Suprapubic skin (tissue), 4 donors: Measurements from ENCODE around the gene ACTR1A. TPM values are rescaled to one million over a fixed set of nuclear protein-coding genes. Genes with fewer than 3 reads are reported as not detected.
A peak's percentile ranks its signal among the peaks of the same experiment; 100 is the strongest.

ENCODE experiments used
- DNase-seq, 2 donors: peaks; one replicate each; pipeline ENCODE4 v3.0.0-alpha.2; 2019; ENCODE audit warnings: low spot score in 2 of 2
- H3K27ac ChIP-seq: fragments of 200-600 bp; sonication (generic); one replicate; pipeline ENCODE4 v1.5.1; 2019
- H3K27me3 ChIP-seq: fragments of 200-600 bp; sonication (generic); one replicate; pipeline ENCODE4 v1.5.1; 2019
- H3K36me3 ChIP-seq: fragments of 200-600 bp; sonication (generic); one replicate; pipeline ENCODE4 v1.5.1; 2019
- H3K4me1 ChIP-seq: fragments of 200-600 bp; sonication (generic); one replicate; pipeline ENCODE4 v1.5.1; 2019
- H3K4me3 ChIP-seq: fragments of 200-600 bp; sonication (generic); one replicate; pipeline ENCODE4 v1.5.1; 2019; ENCODE audit warnings: mild to moderate bottlenecking
- H3K9me3 ChIP-seq: fragments of 200-600 bp; sonication (generic); one replicate; pipeline ENCODE4 v1.5.1; 2019
- CTCF ChIP-seq, 2 donors: fragments of 200-600 bp in 1 of 2; fragments of 450-650 bp in 1 of 2; sonication (generic) in 1 of 2; IDR thresholded peaks; one replicate each; pipeline ENCODE4 v1.5.1; 2016 to 2019; ENCODE audit warnings: antibody characterized with exemption in 2 of 2, mild to moderate bottlenecking in 1 of 2, moderate library complexity in 1 of 2
- EP300 ChIP-seq: sonication (generic); formaldehyde crosslinking; IDR thresholded peaks from one replicate; pipeline ENCODE4 v1.6.1; 2017; ENCODE audit warnings: antibody characterized with exemption
- POLR2A ChIP-seq, 2 donors: fragments of 450-650 bp; IDR thresholded peaks; one replicate each; pipeline ENCODE4 v1.6.1; 2017; ENCODE audit warnings: antibody characterized with exemption in 2 of 2, mild to moderate bottlenecking in 2 of 2, moderate library complexity in 2 of 2
- POLR2AphosphoS5 ChIP-seq, 3 donors: sonication (generic); formaldehyde crosslinking; IDR thresholded peaks; one replicate each; pipeline ENCODE4 v1.6.1; 2017; ENCODE audit warnings: antibody characterized with exemption in 3 of 3
- WGBS: methylation state at CpG from one replicate; pipeline ENCODE4 v1.1.5; 2018; 5-methylcytosine and 5-hydroxymethylcytosine counted together
- total RNA-seq, 4 donors: library from RNA; depleted of rRNA; stranded (reverse); fragments of >200 nt; gene quantifications; one replicate each; pipeline ENCODE4 v1.1.0, GENCODE V29; 2016

ACTR1A gene
- total RNA-seq, 4 donors from 2014 or later = 71.5 to 108 (median 105) TPM

GRCh38 chr10:102435133-102435497 is 67.4 kb downstream of the ACTR1A start:
- Histone ChIP-seq H3K36me3 (no peaks in the 10 kb centered on the region), H3K9me3 (no peaks in the 10 kb centered on the region), H3K4me1 (peaks cover 33% of the 10 kb centered on the region), H3K4me3 (peak overlapping the region; percentile 22), H3K27ac (no peak overlapping the region), H3K27me3 (peaks cover 7% of the 10 kb centered on the region)
- TF ChIP-seq POLR2A (IDR thresholded peaks at IDR 0.05) = no peak
- no peak for DNase-seq
- 64% methylated on average over 5 of the region's 5 CpGs for WGBS

DNA sequence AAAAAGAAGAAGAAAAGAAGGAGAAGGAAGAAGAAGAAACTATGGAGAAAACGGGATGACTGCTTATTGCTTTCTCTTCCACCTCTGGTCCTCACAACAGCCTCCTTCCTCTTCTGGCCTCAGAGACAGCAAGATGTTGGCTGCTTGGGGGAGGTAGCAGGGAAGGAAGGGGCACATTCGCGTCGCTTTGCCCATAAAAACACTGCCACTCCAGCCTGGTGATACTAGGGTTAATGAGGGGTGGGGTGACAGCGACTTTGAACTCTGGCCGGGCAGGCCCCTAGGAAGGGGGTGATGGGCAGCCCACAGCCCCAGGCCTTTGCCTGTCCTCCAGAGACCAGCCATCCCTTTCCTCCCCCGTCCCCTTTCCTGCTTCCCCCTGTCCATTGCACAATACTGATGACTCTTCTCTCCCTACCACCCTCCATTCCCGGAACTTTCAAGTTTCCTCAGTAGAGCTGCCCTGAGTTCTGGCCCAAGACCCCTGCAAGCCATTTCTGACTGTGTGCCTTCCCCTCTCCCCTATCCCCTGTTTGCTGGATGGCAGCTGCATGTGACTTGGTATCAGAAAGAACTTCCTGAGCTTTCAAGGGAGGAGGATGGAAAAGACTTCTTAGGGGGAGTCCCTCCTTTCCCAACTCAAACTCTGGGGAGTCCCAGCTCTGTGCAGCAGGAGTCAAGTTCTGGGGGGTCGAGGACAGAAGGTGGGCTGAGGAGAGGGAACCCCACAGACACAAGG is 67.9 kb downstream of the ACTR1A start:
- peaks cover 33% of the 10 kb centered on the region for H3K4me1 ChIP-seq

DNA sequence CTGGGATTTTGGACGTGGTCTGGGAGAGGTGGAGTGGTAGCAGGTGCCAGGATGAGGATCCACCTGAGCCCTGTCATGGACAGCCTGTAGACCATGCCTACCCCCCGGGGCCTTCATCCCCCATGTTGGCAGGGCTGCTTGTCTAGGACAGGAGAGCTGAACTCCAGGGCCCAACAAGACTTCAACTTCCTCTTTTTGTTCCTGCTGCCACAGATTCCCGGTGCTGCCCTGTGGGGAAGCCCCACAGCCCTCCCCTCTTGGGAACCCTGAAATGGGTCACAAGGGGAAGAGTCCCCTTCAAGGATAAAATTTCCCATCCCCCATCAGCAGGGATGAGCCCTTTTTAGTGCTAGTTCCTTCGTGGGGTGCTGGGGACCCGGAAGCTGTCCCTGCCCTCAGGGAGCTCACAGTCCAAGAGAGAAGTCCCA is 68.9 kb downstream of the ACTR1A start:
- TF ChIP-seq CTCF (IDR thresholded peaks at IDR 0.05) = no peak
- no peaks in the 10 kb centered on the region for H3K36me3 ChIP-seq
- no peak for DNase-seq
- H3K4me3 ChIP-seq = no peak overlapping the region
- peaks cover 33% of the 10 kb centered on the region for H3K4me1 ChIP-seq
- no peak overlapping the region for H3K27ac ChIP-seq
- 58% methylated on average over 4 of the region's 5 CpGs for WGBS
- no peaks in the 10 kb centered on the region for H3K9me3 ChIP-seq
- peaks cover 7% of the 10 kb centered on the region for H3K27me3 ChIP-seq

More for the DNA sequence above, 67.9 kb downstream of the ACTR1A start:
- no peak for TF ChIP-seq POLR2A (IDR thresholded peaks at IDR 0.05)
- TF ChIP-seq POLR2AphosphoS5 (IDR thresholded peaks at IDR 0.05) = no peak
- TF ChIP-seq CTCF (IDR thresholded peaks at IDR 0.05) = no peak
- TF ChIP-seq EP300 = no peak
- Histone ChIP-seq H3K27ac (no peak overlapping the region), H3K36me3 (no peaks in the 10 kb centered on the region), H3K9me3 (no peaks in the 10 kb centered on the region), H3K4me3 (no peak overlapping the region), H3K27me3 (peaks cover 7% of the 10 kb centered on the region)
- 26% methylated on average over 9 of the region's 9 CpGs for WGBS
- no peak for DNase-seq

DNA sequence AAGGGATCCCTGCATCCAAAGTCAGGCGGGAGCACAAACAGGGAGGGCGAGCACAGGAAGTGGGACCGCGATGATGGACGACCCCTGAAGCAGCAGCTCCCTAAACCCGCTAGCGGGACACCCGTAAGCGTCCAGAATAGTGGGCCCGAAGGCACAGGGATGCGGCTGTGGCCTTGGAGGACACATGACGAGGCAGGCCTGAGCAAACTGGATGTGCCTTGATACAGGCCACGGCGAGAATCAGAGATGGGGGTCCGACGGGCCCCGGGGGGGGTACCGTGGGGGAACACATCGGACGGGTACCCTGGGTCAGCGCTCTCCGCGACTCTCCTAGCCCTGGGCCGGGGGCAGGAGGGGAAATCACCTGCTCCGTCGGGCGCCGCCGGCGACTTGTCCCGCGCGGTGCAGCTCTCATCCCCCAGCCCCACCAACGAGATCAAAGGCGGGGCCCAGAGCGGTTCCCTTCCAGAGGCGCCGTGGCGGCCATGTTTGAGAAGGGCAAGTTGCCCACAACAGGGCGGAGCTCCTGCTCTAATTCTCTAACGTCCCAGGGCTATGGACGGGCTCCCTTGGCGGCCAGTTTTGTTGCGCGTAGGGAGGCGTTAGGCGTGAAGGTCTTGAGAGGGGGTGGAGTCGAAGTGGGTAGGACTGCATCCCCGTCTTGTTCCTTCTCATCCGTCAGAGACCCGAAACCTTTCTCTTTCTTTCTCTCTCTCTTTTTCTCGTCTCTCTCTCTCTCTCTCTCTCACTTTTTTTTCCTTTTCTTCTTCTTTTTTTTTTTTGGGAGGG is 70.2 kb downstream of the ACTR1A start, which contains the start of gene CUEDC2:
Gene CUEDC2 (minus strand): TSS at position 413 of the 789 bp plus-strand sequence. CDS start 7,386 bp downstream, outside the sequence.
- Histone ChIP-seq H3K9me3 (no peaks in the 10 kb centered on the region), H3K27me3 (peaks cover 7% of the 10 kb centered on the region), H3K4me1 (peaks cover 33% of the 10 kb centered on the region), H3K36me3 (no peaks in the 10 kb centered on the region), H3K27ac (peak within 1 kb of the TSS; percentile 69), H3K4me3 (peak within 1 kb of the TSS; percentile 92)
- TF ChIP-seq POLR2A (IDR thresholded peaks at IDR 0.05) (no peak), POLR2AphosphoS5 (IDR thresholded peaks at IDR 0.05) (peak in 2 of 3 donors; percentile 58 to 72), CTCF (IDR thresholded peaks at IDR 0.05) (no peak), EP300 (no peak)
- WGBS = 0% methylated on average over 28 of the region's 52 CpGs
- peak; percentile 97 to 98 for DNase-seq

GRCh38 chr10:102431452-102432124 is 70.9 kb downstream of the ACTR1A start:
- TF ChIP-seq POLR2AphosphoS5 (IDR thresholded peaks at IDR 0.05) (no peak), POLR2A (IDR thresholded peaks at IDR 0.05) (no peak), EP300 (no peak), CTCF (IDR thresholded peaks at IDR 0.05) (no peak)
- Histone ChIP-seq H3K36me3 (no peaks in the 10 kb centered on the region), H3K27me3 (peaks cover 7% of the 10 kb centered on the region), H3K27ac (peak overlapping the region; percentile 69), H3K9me3 (no peaks in the 10 kb centered on the region), H3K4me3 (peak overlapping the region; percentile 92), H3K4me1 (peaks cover 33% of the 10 kb centered on the region)
- no peak for DNase-seq
- 14% methylated on average over 4 of the region's 4 CpGs for WGBS
